NCI-H2081 (cell line): ENCODE data around the gene IGFL1.
A peak's percentile ranks its signal among the peaks of the same experiment; 100 is the strongest.
"Not testable (repeated sequence)": the region's sequence is repeated elsewhere in the genome, so short reads cannot be mapped to it uniquely, and the experiment has no call there.

Source experiments
- DNase-seq, 2 experiments: peaks; one replicate each; lab custom pipeline; 2025; lab: John Stamatoyannopoulos, UW

The IGFL1 gene

DNA sequence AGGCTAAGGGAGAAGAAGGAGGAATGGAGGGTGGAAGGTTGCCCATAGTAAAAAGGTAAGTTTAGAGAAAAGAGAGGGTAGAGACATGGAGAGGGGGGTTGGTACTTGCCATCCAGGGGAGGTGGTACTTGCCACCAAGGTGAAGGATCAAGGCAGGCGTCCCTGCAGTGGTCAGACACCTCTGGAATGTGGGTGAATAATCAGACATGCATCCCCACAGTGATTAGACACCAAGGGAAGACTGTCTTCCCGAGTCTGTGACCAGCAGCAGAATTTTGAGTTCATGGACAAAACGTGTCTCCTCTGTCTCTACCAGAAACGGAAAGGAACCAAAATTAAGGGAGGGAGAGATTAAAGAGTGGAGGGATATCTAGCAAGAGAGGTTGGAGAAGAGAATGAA is 27.1 kb upstream of the IGFL1 start:
- no peak for DNase-seq

DNA sequence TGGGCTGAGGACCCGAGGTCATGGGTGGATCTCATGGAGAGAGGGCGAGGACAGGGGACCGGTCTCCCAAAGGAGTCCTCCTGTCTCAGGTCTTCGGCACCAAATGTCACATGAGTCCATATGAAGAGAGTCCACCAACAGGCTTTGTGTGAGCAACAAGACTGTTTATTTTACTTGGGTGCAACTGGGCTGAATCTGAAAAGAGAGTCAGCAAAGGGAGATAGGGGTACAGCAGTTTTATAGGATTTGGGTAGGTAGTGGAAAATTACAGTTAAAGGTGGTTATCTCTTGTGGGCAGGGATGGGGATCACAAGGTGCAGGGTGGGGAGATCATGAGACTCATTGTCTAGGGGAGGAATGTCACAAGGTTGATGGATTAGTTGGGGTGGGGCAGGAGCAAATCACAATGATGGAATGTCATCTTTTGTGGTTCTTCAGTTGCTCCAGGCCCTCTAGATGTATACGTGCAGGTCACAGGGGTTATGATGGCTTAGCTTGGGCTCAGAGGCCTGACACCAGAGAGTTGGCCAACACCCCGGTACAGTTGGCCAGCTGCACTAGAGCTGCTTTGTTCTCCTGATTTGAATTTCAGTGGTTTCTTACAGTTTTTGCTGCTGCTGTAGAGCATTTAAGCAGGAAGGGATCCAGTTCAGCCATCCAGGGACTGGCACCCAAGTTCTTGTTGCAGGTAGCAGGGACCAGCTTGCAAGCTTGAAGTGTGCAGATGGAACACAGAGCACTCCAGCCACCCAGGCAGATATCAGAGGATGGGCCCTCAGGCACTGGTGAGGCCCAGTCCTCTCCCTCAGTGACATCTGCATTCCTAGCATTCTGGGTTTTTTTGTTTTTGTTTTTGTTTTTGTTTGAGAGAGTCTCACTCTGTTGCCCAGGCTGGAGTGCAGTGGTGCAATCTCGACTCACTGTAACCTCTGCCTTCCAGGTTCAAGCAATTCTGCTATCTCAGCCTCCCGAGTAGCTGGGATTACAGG is 26.4 kb upstream of the IGFL1 start:
- DNase-seq, result no peak

DNA sequence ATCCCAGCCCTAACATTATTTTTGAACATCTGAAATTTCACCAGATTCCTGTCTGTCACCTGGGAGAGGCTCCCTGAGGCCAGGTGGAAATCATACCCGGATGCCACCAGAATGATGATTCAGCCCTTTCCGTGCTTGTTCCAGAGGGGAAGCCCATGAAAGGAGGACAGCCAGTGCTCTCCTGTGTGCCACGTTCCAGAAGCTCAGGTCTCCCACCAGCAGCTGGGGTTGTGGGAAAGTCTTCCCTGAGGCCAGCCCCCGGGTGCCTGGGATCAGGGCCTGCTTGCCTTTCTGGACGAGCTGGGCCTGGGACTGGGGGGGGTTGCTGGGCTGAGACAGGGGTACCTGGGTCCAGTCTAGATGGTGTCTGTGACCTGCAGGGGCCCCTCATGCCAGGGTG is 25.5 kb upstream of the IGFL1 start:
- no peak for DNase-seq

- no peak for DNase-seq
Measured at GRCh38 chr19:46205183-46205984, 24.2 kb upstream of the IGFL1 start.

GRCh38 chr19:46206176-46206575 is 23.4 kb upstream of the IGFL1 start:
- DNase-seq, result no peak

GRCh38 chr19:46206682-46207081 is 22.9 kb upstream of the IGFL1 start:
- DNase-seq, result no peak

DNA sequence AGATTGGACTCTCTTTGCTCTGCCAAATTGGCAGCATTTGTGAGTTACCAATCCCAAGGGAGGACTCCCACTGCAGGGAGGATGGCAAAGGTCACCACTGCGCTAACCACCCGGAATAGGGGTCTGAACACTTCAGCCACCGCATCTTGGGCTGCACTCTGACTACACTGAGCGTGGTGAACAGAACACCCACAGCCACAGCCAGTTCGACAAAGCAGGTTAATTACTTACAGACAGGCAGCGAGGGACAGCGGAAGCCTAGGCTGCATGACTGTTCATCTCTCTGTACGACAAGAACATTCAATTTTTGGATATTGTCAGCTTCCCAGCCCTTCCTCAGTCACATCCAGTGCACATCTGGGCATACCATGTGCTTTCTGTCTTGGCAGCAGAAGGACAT is 21.7 kb upstream of the IGFL1 start:
- not testable (repeated sequence) for DNase-seq

- DNase-seq, result no peak
Measured at GRCh38 chr19:46209051-46209450, 20.5 kb upstream of the IGFL1 start.

GRCh38 chr19:46209472-46209871 is 20.1 kb upstream of the IGFL1 start:
- DNase-seq, result no peak

GRCh38 chr19:46210669-46211068 is 18.9 kb upstream of the IGFL1 start:
- no peak for DNase-seq

- DNase-seq, result no peak
Measured at GRCh38 chr19:46211201-46211881, 18.2 kb upstream of the IGFL1 start.

- not testable (repeated sequence) for DNase-seq
Measured at GRCh38 chr19:46212592-46212991, 16.9 kb upstream of the IGFL1 start.

DNA sequence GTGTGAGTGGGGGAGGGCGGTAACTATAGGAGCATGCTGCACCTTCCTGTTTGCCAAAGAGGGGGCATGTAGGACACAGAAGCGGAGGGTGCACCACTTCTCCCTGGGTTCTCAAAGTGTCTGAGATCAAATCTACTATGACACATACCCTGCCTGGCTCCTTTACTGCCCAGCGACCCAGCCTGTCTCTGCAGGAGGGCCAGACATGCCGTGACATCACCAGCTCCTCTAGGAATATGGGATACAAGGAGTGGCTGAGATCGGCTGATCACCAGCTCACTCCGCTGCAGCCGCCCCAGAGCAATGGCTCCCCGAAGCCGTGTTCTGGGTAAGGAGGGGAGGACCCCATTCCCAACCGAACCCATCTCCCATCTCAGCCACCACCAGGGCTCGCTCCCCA is 16.4 kb upstream of the IGFL1 start:
- DNase-seq, result no peak

- no peak for DNase-seq
Measured at GRCh38 chr19:46213806-46214205, 15.7 kb upstream of the IGFL1 start.

- peak in 1 of 2 experiments; percentile 3 for DNase-seq
Measured at GRCh38 chr19:46216612-46217011, 12.9 kb upstream of the IGFL1 start.

GRCh38 chr19:46217476-46217875 is 12.1 kb upstream of the IGFL1 start:
- DNase-seq, result no peak

- DNase-seq, result no peak
Measured at GRCh38 chr19:46218160-46218559, 11.4 kb upstream of the IGFL1 start.

GRCh38 chr19:46220038-46220615 is 9.4 kb upstream of the IGFL1 start:
- DNase-seq, result no peak

- DNase-seq, result no peak
Measured at GRCh38 chr19:46221152-46221551, 8.4 kb upstream of the IGFL1 start.

DNA sequence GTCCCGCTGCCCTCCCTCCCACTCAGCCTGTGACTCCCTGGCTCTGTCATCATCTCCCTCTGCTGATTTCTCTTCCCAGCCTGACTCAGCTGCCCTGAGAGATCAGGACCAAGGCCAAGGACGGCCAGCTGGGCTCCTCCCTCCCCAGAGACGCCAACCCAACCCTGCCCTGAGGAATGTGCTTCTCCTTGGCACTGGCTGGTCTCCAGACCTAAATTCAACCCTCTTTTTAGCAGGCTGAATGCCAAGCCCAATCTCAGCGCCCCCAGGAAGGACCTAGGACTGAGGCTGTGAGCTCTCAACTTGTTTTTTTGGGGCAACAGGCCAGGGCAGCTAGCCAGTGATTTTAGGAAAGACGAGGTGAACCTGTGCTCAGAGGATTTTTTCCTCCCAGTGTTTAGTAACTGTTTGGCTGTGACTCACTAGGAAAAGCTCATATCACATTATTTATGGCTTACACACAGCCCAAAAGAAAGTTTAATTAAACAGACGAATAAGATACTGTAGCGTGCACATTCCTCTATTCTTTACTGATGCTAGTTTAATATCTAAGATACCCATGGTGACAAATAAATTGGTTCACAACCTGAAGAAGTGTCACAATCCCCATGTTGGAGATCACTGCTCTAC is 7.4 kb upstream of the IGFL1 start:
- no peak for DNase-seq

- DNase-seq, result not testable (repeated sequence)
Measured at GRCh38 chr19:46223787-46224186, 5.8 kb upstream of the IGFL1 start.

DNA sequence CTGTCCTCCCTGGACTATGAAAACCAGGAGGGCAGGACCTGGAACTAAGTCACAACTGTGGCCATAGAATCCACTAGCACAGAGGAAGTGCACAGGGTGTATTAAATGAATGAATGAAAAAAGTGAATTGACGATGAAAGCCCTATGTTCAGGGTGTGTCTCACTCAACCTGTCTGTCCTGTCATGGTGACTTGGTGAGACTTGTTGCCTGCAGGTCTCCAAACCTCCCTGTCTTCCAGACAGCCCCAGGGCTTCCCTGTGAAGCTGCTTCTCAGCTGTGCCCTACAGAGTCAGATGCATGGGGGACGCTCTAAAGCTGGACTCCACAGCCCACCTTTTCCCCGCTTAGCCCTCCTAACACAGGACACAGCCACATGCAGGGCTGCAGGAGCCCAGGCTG is 4.8 kb upstream of the IGFL1 start:
- no peak for DNase-seq
